HG03558 (cell line): ENCODE measurements around the gene KRTAP2-1.
"Not testable (repeated sequence)": the region's sequence is repeated elsewhere in the genome, so short reads cannot be mapped to it uniquely, and the experiment has no call there.

Experiments
- ATAC-seq: cut with Tn5 transposase; IDR thresholded peaks from one replicate; pipeline ENCODE4 v1.9.1; 2021; ENCODE audit warnings: moderate number of reproducible peaks; ENCODE audit not compliant: unreplicated experiment; ENCODE audit errors: extremely low read depth

KRTAP2-1 gene

GRCh38 chr17:41016578-41017215 is 30.4 kb downstream of the KRTAP2-1 start:
- no peak for ATAC-seq

GRCh38 chr17:41015454-41015853 is 31.7 kb downstream of the KRTAP2-1 start:
- no peak for ATAC-seq

- no peak for ATAC-seq
These were observed 33.5 kb downstream of the KRTAP2-1 start for GRCh38 chr17:41013606-41014005.

- no peak for ATAC-seq
These were observed 33.9 kb downstream of the KRTAP2-1 start for GRCh38 chr17:41013181-41013580.

GRCh38 chr17:41012326-41013120 is 34.6 kb downstream of the KRTAP2-1 start:
- ATAC-seq: no peak

- ATAC-seq: no peak
These were observed 36.7 kb downstream of the KRTAP2-1 start for GRCh38 chr17:41010441-41010840.

GRCh38 chr17:41009936-41010335 is 37.2 kb downstream of the KRTAP2-1 start:
- no peak for ATAC-seq

GRCh38 chr17:41009301-41009760 is 37.8 kb downstream of the KRTAP2-1 start:
- no peak for ATAC-seq

GRCh38 chr17:41008811-41009210 is 38.3 kb downstream of the KRTAP2-1 start, which contains the start of gene KRTAP3-1:
KRTAP3-1 (minus strand) TSS chr17:41009128; CDS start chr17:41009074, 54 bp downstream.
- no peak for ATAC-seq

GRCh38 chr17:41004397-41004796 is 42.7 kb downstream of the KRTAP2-1 start:
- ATAC-seq: no peak

- ATAC-seq: no peak
These were observed 43.2 kb downstream of the KRTAP2-1 start for GRCh38 chr17:41003926-41004325.

- ATAC-seq: no peak
These were observed 44.3 kb downstream of the KRTAP2-1 start for GRCh38 chr17:41002814-41003213.

GRCh38 chr17:41001795-41002194 is 45.3 kb downstream of the KRTAP2-1 start:
- ATAC-seq: no peak

- ATAC-seq: not testable (repeated sequence)
These were observed 47.6 kb downstream of the KRTAP2-1 start, which contains the start of gene KRTAP3-2 for GRCh38 chr17:40999563-40999962. KRTAP3-2 (minus strand) TSS chr17:40999906; CDS start chr17:40999853, 53 bp downstream.

GRCh38 chr17:40997361-40997760 is 49.8 kb downstream of the KRTAP2-1 start:
- ATAC-seq: no peak

GRCh38 chr17:40996829-40997228 is 50.3 kb downstream of the KRTAP2-1 start:
- no peak for ATAC-seq
